OCI-LY1 (cell line): ENCODE measurements around the gene HOXA5.

Experiments used
- CTCF ChIP-seq: fragments of 200-600 bp; sonication (generic), shearing (Covaris generic); IDR thresholded peaks from 2 replicates; pipeline ENCODE4 v1.5.1; 2017; ENCODE audit warnings: mild to moderate bottlenecking, antibody characterized with exemption, low read length, moderate library complexity, mixed read lengths
- EZH2 ChIP-seq: fragments of 200-600 bp; sonication (generic), shearing (Covaris generic); IDR thresholded peaks from 2 replicates; pipeline ENCODE4 v1.8.0; 2017; ENCODE audit warnings: borderline replicate concordance, mixed run types, mild to moderate bottlenecking, antibody characterized with exemption, low read length, moderate library complexity, mixed read lengths

- TF ChIP-seq CTCF (no peak), EZH2 (no peak)
These were observed 40.3 kb upstream of the HOXA5 start for GRCh38 chr7:27183682-27184336.
